GM18505 (cell line): Measurements from ENCODE around the gene MYBPH.

ENCODE experiments used
- ATAC-seq: cut with Tn5 transposase; IDR thresholded peaks from one replicate; pipeline ENCODE4 v1.9.1; 2021; ENCODE audit not compliant: unreplicated experiment
- POLR2A ChIP-seq: IDR thresholded peaks from 4 replicates; pipeline ENCODE4 v1.6.1; 2011; ENCODE audit warnings: borderline replicate concordance; ENCODE audit not compliant: insufficient read depth, insufficient read length; ENCODE audit errors: extremely low read depth

The MYBPH gene

DNA sequence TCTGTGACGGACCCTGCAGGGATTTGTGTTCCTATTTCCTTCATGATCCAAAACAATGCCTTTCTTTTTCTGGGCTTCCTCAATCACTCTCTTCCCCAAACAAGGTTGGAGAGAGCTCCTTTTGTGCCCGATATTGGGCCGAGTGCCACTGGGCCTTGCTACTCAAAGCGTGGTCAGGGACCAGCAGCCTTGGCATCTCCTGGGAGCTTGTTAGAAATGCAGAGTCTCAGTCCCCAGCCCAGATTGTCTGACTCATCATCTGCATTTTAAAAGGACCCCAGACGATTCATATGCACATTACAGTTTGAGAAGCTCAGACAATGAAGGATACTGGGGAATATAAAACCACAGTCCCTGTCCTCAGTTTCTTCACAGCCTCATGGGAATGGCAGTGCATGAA is 28.2 kb downstream of the MYBPH start:
- ATAC-seq: no peak
- TF ChIP-seq POLR2A: no peak

DNA sequence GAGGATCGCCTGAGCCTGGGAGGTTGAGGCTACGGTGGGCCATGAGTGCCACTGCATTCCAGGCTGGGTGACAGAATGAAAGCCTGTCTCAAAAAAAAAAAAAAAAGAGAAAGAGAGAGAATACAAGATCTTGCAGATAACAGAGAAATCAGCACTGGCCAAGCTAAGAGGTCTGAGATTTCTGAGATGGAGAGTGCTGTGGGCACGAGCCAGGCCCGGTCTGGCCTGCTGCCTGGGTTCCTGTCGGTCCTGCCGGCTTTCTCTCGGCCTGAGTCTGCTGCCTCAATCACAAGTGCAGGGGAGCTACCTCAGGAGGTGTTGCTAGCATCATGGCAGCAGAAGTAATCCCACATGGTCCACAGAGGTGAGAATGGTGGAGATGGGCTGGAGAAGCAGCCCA is 29.1 kb downstream of the MYBPH start:
- no peak for ATAC-seq

DNA sequence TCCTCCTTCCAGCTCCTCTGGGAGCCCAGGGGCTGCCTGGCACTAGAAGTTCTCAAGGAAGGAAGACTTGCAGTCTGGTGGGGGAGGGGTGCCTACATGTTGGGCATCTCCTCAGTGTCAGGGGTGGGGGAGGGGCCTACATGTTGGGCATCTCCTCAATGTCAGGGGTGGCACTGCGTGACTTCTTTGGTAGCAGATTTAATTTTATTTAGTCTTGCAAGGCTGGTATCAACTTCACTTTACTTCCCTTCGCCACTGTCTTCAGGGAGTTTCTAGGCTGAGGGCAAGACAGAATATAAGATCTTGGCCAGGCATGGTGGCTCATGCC is 29.6 kb downstream of the MYBPH start:
- ATAC-seq: no peak
- no peak for TF ChIP-seq POLR2A

More for the DNA sequence above, 29.1 kb downstream of the MYBPH start:
- no peak for TF ChIP-seq POLR2A

DNA sequence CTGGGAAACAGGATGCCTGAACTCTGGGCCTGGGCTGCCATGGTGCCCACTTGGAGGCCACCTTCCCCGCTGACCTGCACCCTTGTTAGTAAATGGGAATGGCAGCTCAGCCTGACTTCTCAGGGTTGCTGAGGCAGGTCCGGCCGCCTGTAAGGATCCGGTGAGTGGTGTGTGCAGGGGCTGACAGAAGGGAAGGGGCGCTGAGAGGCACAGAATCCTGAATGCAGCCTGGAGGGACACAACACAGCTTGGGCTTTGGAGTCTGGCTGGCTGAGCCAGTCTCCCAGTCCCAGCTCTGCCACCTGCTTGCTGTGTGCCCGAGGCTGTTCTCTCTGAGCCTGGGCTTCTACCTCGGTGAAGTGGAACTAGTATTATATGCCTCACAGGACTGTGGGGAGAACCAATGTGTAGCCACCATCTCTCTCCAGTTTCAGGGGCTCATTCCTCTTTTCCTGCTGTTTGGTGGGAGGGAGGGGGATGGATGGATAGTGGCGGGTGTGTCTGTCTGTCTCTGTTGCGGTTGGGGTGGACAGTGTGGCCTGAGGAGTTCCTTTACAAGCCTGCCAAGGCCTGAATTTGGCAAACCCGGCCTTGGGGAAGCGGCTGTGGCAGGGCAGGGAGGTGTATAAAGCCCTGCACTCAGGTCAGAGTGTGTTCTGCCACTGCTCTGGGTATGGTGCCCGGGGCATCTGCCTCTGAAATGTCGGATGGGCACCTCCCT is 30.1 kb downstream of the MYBPH start:
- TF ChIP-seq POLR2A: no peak
- no peak for ATAC-seq

DNA sequence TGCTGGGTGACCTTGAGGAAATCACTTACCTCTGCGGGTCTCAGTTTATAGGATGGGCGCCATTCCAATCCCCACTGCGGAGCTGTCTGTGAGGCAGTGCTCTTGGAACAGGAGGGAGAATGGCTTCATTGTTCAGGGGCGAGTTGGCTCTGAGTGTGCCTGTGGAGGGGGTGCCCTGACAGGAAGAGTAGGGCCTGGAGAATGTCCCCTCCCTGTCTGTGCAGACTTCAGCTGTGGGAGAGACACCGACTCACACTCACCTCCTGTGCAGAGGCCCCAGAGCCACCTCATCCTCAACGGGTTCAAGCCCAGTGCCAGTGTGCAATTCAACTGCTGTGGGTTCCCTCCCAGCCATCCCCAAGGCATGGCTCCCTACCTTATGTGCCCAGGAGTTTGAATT is 31.0 kb downstream of the MYBPH start:
- ATAC-seq: no peak
- no peak for TF ChIP-seq POLR2A

DNA sequence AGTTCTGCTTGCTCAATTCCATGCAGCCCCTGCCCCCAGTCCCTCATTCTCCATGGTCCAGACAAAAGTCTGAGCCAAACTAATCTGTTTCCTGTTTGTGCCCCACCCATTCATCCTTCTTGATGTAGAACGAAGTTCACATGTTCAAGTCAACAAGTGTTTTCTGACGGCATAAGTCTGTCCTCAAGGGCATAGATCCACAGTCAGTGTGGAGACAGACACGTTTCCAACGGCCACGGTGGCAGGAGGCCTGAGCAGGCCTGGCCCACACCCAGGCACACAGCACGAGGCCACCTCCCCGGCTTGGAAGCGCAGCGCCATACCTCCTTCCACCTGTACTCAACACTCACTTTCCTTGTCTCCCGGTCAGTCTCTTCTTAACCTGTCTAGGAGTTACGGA is 32.0 kb downstream of the MYBPH start:
- no peak for ATAC-seq
- no peak for TF ChIP-seq POLR2A

DNA sequence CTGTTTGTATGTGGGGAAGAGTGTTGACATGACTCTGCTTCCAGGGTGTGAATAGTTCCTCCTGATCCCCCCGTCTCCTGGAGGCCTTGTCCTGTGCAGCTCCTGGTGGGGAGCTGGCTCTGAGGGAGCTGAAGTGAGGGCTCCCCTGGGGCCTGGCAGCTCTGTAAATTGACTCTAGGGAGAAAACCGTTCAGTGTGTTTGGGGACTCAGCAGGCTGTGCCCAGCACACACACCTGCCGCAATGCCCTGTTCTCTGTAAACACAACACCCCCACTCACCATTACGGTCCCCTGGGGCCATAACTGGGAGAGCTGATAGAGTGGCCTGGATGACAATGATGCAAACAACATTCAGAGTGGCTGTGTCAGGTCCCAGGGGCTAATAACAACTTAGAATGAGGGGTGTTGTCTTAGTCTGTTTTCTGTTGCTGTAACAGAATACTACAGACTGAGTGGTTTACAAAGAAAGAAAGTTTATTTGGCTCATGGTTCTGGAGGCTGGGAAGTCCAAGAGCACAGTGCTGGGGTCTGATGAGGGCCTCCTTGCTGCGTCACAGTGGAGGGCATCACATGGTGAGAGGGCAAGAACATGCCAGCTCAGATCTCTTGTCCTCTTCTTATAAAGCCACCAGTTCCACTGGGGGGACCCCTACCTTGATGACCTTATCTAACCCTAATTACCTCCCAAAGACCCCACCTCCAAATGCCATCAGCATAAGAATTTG is 32.8 kb downstream of the MYBPH start:
- TF ChIP-seq POLR2A: no peak

DNA sequence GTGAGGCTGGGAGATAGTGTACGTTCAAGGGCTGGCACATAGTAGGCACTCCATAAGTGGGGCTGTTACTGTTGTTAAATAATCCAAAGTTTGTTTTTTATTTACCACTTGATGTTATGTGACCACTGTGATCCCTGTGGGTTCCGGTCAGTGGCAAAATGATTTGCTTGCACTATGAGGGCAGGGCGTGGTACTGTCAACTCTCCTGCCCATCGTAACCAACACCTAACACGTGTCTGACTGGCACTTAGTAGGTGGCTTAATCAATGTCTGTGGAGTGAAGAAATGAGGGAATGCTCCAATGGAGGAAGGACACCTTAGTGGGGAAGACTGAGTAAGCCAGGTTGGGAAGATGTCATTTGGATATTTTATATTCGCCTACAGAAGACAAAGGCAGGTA is 33.5 kb downstream of the MYBPH start:
- no peak for TF ChIP-seq POLR2A
- no peak for ATAC-seq

More for the DNA sequence above, 32.8 kb downstream of the MYBPH start:
- ATAC-seq: no peak

DNA sequence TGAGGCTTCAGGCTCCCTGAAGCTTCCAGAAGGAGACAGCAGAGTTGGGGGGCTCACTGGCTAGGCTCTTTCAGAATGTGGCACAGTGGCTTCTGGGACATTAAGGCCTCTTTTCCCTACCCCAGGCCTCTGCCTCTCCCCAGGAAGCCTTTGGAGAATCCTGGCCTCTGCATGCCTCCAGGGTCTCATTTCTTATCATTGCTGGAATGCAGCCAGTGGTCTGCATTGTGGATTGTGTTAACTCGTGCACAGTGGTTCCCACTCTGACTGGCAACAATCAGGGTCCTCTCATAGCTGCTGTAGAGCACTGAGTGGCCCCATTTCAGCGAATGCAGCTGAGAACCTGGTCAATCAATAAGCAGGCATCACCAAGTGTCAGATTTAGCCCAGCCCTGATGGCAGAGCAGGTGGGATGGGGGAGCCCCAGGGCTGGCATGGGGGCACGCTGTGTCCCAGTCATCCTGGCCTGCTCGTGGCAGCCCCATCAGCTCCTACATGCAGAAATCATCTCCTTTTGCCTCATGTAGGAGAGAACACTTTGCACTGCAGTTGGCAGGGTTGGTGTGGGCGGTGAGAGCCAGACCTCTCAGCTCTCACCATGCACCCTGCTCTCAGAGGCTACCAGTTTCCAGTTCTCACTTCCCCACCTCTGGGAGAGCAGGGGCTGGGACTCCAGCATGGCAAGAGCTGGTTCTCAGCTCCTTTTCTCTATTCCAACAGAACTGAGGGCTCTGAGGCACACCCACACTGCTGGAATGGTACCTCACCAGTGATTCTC is 34.7 kb downstream of the MYBPH start:
- no peak for ATAC-seq
- TF ChIP-seq POLR2A: no peak

DNA sequence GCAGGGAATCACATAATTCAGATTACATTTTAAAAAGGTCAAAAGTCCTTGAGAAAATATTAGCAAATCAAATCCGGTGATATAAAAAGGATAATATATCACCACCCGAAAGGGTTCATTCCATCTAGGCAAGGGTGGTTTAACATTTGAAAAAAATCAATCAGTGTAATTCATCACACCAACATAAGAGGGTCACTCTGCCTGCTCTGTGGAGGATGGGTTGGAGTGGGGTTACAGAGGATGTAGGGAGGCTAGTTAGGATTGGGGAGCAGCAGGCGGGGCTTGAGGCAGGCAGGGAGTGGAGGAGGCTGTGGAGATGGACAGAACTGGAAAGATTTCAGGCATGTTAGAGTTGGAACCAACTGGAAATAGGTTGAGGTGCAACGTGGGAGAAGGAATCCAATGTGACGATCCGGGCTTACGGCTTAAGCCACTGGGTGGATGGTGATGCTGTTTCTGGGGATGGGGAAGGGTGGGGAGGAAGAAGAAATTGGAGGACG is 35.6 kb downstream of the MYBPH start:
- no peak for TF ChIP-seq POLR2A
- ATAC-seq: no peak

DNA sequence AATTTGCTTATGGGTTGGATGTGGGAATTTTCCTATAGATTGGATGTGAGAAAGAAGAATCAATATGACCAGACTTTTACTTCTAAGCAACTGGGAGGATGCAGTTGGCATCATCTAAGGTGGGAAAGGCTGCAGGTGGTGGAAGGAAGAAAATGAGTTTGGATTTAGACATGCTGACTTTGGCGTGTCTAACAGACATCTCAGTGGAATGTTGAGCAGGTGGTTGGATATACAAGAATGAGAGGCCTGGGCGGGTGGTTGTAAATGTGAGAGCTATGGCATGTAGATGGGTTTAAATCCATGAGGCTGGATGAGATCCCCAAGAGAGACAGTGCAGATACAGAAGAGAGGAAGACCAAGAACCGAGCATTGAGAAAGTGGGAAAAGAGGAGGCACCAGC is 37.6 kb downstream of the MYBPH start:
- no peak for ATAC-seq

DNA sequence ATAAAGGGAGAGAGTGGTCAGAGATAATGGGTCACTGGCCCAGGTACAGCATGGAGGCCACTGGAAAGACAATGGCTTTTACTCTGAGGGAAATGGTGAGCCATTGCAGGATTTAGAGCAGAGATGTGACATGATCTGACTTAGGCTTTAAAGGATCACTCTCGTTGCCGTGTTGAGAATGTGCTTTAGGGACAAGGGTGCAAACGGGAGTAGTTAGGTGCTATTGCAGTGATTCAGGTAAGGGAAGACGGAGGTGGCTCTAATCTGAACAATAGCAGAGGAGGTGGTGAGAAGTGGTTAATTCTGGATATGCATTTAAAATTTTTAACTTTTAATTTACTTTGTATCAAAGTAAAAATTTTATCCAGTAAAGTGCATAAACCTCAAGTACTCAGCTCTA is 38.3 kb downstream of the MYBPH start:
- no peak for TF ChIP-seq POLR2A
- no peak for ATAC-seq

More for the DNA sequence above, 37.6 kb downstream of the MYBPH start:
- no peak for TF ChIP-seq POLR2A

DNA sequence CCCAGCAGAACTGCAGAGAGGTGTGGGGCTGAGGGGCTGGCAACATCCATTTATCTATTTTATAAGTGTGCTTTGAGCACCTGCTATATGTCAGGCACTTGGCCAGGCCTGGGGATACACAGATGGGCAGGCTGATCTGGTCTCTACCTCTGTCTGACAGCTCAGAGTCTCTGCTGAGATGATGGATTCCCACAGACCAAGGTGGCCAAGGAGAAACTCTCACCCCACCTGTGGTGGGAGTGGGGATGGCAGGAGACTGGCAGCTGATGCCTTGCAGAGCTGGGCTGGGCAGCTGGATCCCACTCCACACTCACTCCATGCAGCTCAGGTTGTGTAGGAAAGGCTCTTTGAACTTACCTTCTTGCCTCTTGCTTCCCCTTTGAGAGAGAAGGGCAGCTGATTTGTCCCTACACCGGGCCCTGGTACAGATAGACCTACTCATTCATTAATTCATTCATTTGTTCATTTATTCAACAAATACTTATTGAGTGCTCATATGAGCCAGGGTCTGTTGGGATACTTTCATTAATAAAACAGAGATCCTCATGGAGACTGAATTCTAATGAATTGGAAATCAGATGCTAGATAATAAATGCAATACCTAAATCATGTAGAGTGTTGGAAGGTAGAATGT is 39.1 kb downstream of the MYBPH start:
- no peak for ATAC-seq
- no peak for TF ChIP-seq POLR2A
